Measurements from ENCODE around the gene CLPTM1L. TPM values are rescaled to one million over a fixed set of nuclear protein-coding genes. Genes with fewer than 3 reads are reported as not detected.

Gene CLPTM1L
- total RNA-seq, 2 donors from 2014 or later = 68.0 to 89.4 TPM

DNA sequence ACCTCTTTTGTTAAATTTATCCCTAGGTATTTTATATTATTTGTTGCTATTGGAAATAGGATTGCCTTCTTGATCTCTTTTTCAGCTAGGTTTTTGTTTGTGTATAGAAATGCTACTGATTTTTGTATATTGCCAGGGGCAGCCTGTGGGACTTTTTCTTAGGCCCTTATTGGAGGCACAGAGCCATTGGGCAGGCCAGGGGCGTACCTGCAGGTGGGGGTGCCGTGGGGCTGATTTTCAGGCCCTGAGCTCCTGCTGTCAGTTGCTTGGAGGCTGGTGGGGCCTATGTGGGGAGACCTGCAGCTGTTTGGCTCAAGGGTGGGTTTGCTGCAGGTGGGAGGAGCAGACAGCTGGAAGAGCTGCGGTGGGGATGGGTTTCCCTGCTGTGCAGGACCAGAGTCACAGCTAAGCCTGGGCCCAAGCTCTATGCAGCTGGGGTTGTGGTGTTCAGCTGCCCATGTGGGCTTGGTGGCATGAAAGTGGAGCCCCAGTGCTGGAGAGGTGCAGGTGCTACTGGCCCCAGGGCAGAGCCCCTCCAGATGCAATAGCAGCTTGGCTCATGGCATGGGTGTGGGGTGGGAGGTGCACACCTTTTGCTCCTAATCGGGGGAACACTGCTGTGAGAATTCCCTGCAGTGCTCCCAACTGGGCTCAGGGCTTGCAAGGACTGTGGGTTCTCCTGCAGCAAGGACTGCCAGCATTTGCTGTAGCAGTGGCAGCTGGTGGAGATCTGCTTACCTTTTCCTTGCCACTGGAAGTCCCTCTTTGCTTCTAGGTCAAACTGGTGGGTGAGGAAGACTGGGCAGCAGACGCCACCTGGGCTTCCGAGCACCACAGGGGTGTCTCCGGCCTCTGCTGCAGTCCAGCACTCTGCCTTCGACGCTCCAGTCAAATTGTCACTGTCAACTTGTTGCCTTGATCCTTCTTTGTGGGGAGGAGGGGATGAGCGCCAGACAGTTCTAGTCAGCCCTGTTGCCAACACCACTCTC, 7.6 kb upstream of the CLPTM1L start:
- no peaks in the 10 kb centered on the region for H3K27me3 Mint-ChIP-seq (ENCODE audit: insufficient read depth)
- TF ChIP-seq, protein P1, sequence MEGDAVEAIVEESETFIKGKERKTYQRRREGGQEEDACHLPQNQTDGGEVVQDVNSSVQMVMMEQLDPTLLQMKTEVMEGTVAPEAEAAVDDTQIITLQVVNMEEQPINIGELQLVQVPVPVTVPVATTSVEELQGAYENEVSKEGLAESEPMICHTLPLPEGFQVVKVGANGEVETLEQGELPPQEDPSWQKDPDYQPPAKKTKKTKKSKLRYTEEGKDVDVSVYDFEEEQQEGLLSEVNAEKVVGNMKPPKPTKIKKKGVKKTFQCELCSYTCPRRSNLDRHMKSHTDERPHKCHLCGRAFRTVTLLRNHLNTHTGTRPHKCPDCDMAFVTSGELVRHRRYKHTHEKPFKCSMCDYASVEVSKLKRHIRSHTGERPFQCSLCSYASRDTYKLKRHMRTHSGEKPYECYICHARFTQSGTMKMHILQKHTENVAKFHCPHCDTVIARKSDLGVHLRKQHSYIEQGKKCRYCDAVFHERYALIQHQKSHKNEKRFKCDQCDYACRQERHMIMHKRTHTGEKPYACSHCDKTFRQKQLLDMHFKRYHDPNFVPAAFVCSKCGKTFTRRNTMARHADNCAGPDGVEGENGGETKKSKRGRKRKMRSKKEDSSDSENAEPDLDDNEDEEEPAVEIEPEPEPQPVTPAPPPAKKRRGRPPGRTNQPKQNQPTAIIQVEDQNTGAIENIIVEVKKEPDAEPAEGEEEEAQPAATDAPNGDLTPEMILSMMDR (conservative IDR thresholded peaks at IDR 0.05) = no peak
- DNase-seq = no peak
- H3K9me3 ChIP-seq (ENCODE audit: control insufficient read depth, low read length) = no peaks in the 10 kb centered on the region
- WGBS, 2 experiments (ENCODE audit: insufficient coverage in 1 of 2, insufficient read length in 1 of 2) = 82 to 93% methylated on average over 6 to 10 of the region's 10 CpGs
- H3K27ac ChIP-seq (ENCODE audit: low read depth, low read length) = no peak overlapping the region
- H3K4me1 Mint-ChIP-seq = no peaks in the 10 kb centered on the region
- H3K36me3 ChIP-seq (ENCODE audit: control insufficient read depth, insufficient read depth, low read length) = no peaks in the 10 kb centered on the region
- H3K4me3 ChIP-seq (ENCODE audit: low read length) = no peak overlapping the region
- no peaks in the 10 kb centered on the region for H3K4me1 ChIP-seq (ENCODE audit: control insufficient read depth, insufficient read depth, low read length)
- H3K27ac Mint-ChIP-seq = no peak overlapping the region
- no peaks in the 10 kb centered on the region for H3K9me3 Mint-ChIP-seq
- no peaks in the 10 kb centered on the region for H3K27me3 ChIP-seq (ENCODE audit: control insufficient read depth, insufficient read depth, low read length, poor library complexity, severe bottlenecking)
- H3K36me3 Mint-ChIP-seq (ENCODE audit: low read depth) = no peaks in the 10 kb centered on the region
- H3K4me3 Mint-ChIP-seq = no peak overlapping the region
- no peak overlapping the region for H3K9ac ChIP-seq (ENCODE audit: extremely low read depth, low read length, poor library complexity, severe bottlenecking)

DNA sequence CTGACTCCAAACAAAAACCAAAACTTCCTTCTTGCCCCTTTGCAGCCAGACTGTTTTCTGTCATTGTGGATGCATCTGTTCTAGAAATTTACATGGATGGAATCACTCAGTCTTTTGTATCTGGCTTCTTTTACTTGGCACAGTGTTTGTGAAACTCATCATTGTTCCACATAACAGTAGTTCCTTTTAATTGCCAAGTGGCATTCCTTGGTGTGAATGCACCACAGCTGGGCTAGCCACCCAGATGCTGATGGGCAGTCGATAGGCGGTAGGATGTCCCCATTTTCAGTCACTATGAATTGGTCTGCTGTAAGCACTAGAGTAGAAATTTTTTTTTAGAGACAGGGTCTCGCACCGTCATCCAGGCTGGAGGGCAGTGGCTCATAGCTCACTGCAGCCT, 6.3 kb upstream of the CLPTM1L start:
- Mint-ChIP-seq H3K36me3 (ENCODE audit: low read depth) (no peaks in the 10 kb centered on the region), H3K4me3 (no peak overlapping the region), H3K27me3 (ENCODE audit: insufficient read depth) (no peaks in the 10 kb centered on the region), H3K4me1 (peaks cover 2% of the 10 kb centered on the region), H3K9me3 (no peaks in the 10 kb centered on the region), H3K27ac (no peak overlapping the region)
- no peak overlapping the region for H3K27ac ChIP-seq (ENCODE audit: low read depth, low read length)
- TF ChIP-seq, protein P1 (conservative IDR thresholded peaks at IDR 0.05) = no peak
- H3K9ac ChIP-seq (ENCODE audit: extremely low read depth, low read length, poor library complexity, severe bottlenecking) = no peak overlapping the region
- no peaks in the 10 kb centered on the region for H3K27me3 ChIP-seq (ENCODE audit: control insufficient read depth, insufficient read depth, low read length, poor library complexity, severe bottlenecking)
- WGBS, 2 experiments (ENCODE audit: insufficient coverage in 1 of 2, insufficient read length in 1 of 2) = 72 to 75% methylated on average over 4 of the region's 4 CpGs
- no peaks in the 10 kb centered on the region for H3K9me3 ChIP-seq (ENCODE audit: control insufficient read depth, low read length)
- DNase-seq = no peak
- H3K4me1 ChIP-seq (ENCODE audit: control insufficient read depth, insufficient read depth, low read length) = no peaks in the 10 kb centered on the region
- no peaks in the 10 kb centered on the region for H3K36me3 ChIP-seq (ENCODE audit: control insufficient read depth, insufficient read depth, low read length)
- no peak overlapping the region for H3K4me3 ChIP-seq (ENCODE audit: low read length)

DNA sequence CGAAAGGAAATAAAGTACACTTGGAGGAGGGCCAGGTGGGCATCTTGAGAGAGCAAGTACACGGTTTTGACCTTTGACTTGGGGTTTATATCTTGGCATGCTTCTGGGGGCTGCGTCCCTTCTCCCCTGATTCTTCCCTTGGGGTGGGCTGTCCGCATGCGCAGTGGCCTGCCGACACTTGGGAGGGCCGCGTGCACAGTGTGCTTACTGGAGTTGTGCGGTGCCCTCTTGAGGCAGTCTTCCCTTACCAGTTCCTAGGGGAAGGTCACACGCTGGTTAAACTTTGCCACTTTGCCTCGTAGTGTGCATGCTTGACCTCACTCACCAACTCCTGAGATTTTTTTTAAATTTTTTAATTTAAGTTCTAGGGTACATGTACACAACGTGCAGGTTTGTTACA, 4.3 kb upstream of the CLPTM1L start:
- Mint-ChIP-seq H3K27me3 (ENCODE audit: insufficient read depth) (no peaks in the 10 kb centered on the region), H3K4me1 (peaks cover 8% of the 10 kb centered on the region), H3K4me3 (no peak overlapping the region), H3K36me3 (ENCODE audit: low read depth) (peaks cover under 1% of the 10 kb centered on the region), H3K9me3 (no peaks in the 10 kb centered on the region), H3K27ac (no peak overlapping the region)
- H3K9ac ChIP-seq (ENCODE audit: extremely low read depth, low read length, poor library complexity, severe bottlenecking) = no peak overlapping the region
- H3K4me3 ChIP-seq (ENCODE audit: low read length) = no peak overlapping the region
- no peaks in the 10 kb centered on the region for H3K36me3 ChIP-seq (ENCODE audit: control insufficient read depth, insufficient read depth, low read length)
- H3K27me3 ChIP-seq (ENCODE audit: control insufficient read depth, insufficient read depth, low read length, poor library complexity, severe bottlenecking) = no peaks in the 10 kb centered on the region
- 74 to 88% methylated on average over 5 to 12 of the region's 12 CpGs for WGBS, 2 experiments (ENCODE audit: insufficient coverage in 1 of 2, insufficient read length in 1 of 2)
- no peaks in the 10 kb centered on the region for H3K9me3 ChIP-seq (ENCODE audit: control insufficient read depth, low read length)
- no peak for DNase-seq
- no peaks in the 10 kb centered on the region for H3K4me1 ChIP-seq (ENCODE audit: control insufficient read depth, insufficient read depth, low read length)
- no peak overlapping the region for H3K27ac ChIP-seq (ENCODE audit: low read depth, low read length)
- TF ChIP-seq, protein P1 (conservative IDR thresholded peaks at IDR 0.05) = no peak

All from endodermal cell (in vitro differentiated cells).